SW480 (cell line): ENCODE data around the gene CLINT1.

Source experiments
- DNase-seq: peaks from one replicate; pipeline ENCODE4 v3.0.0-alpha.2; 2016; ENCODE audit warnings: low spot score

The CLINT1 gene

GRCh38 chr5:157820593-157821252 lies 38.2 kb downstream of the CLINT1 start:
- peak; percentile 23 for DNase-seq

GRCh38 chr5:157819502-157820115 lies 39.3 kb downstream of the CLINT1 start:
- DNase-seq = no peak

DNA sequence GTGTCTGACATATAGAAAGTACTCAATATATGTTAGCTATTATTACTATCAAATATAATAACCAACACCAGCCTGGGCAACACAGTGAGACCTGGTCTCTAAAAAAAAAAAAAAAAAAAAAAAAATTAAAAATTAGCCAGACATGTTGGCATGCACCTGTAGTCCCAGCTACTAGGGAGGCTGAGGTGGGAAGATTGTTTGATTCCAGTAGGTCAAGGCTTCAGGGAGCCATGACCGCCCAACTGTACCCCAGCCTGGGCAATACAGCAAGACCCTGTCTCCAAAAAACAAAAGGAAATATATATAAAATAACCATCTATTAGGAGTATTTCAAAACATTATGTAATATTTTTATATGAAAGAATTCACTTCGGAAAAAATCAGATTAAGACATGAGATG lies 40.6 kb downstream of the CLINT1 start:
- no peak for DNase-seq

- DNase-seq = no peak
Observed at GRCh38 chr5:157817928-157818327, 41.0 kb downstream of the CLINT1 start.

GRCh38 chr5:157817387-157817702 lies 41.6 kb downstream of the CLINT1 start:
- DNase-seq = no peak

DNA sequence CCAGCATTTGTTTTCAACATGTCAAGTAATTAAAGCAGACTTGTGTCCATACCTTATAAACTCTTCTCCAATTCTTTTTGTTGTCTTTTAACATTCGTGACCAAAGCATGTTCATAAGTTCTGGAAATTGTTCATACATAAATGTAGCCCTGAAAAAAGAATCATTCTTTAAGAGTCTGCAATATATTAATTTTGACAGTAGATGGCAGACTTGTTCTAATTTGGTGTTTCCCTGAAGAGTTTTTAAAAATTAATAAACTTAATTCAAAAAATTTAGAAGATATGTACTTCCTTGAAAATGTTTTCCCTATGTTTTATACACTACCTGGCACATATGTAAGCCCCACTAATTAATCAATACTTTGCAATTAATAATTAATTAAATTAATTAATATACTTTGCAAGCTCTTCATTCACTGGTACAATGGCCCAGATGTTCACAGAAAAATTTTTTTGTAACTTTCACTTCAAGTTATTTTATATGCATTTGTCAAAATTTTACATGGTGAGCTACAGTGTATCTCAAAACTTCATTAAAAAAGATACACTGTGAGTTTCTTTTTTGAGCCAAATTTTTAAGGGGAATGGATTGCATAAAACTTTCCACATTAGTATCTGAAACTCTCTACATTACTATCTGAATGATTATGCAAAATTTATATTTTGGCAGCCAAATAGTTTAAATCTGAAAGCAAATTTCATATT lies 42.1 kb downstream of the CLINT1 start:
- DNase-seq = peak; percentile 34

- DNase-seq = no peak
Observed at GRCh38 chr5:157812086-157812485, 46.9 kb downstream of the CLINT1 start.

- no peak for DNase-seq
Observed at GRCh38 chr5:157808043-157808442, 50.9 kb downstream of the CLINT1 start.

DNA sequence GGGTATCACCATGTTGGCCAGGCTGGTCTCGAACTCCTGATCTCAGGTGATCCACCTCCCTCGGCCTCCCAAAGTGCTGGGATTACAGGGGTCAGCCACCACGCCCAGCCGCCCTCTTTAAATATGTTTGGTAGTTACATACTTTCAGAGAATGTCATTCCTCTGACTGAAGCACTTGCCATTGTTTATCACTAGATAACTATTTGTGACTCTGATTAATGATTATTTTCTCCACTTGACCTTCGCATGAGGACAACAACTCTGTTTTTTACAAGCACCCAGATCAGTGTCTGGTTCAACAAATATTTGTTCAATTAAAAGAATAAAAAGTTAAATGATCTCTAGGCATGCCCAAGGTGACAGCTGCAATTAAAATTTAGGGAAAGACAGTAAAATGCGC lies 56.2 kb downstream of the CLINT1 start:
- no peak for DNase-seq

GRCh38 chr5:157800137-157800536 lies 58.8 kb downstream of the CLINT1 start:
- no peak for DNase-seq

DNA sequence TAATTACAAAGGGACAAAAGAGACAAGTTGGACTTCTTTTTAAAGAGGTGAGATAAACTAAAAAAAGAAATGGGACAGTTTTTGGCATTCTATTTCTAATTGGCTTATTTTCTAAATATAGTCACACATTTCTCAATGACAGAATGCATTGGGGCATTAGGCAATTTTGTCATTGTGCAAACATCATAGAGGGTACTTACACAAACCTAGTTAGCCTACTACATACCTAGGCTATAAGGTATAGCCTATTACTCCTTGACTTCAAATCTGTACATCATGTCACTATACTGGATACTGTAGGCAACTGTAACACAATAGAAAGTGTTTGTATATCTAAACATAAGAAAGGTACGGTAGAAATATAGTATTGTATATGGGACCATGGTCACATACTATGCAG lies 59.4 kb downstream of the CLINT1 start:
- DNase-seq = no peak

DNA sequence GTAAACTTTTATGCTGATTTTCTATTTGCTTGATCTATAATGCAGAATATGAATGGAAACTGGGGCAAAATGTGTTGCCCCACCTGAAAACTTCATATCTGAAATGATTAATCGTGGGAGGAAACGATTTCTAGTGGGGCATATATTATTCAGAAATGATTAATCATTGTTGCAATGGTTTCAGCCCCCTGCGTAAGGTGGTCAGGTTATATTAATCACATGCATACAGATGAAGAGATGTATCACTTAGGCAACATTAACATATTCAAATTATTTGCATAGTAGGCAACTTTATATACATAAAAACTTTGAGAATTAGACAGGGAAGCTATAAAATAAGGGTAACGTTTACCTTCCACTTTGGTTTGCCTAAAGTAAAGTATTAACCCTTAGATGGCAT lies 65.6 kb downstream of the CLINT1 start:
- no peak for DNase-seq

GRCh38 chr5:157785801-157786200 lies 73.1 kb downstream of the CLINT1 start:
- no peak for DNase-seq

DNA sequence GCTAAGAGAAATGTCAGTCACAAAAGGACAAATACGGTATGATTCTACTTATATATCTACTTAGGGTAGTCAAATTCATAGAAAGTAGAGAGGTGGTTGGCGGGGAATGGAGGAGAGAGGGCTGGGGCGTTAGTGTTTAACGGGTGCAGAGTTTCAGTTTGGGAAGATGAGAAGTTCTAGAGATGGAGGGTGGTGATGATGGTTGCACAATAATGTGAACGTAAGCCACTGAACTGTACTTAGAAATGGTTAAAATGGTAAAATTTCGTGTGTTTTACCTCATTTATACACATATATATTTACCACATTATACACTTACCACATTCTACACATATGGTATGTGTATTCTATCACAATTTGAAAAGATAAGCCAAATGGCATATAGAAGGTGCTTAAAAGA lies 79.7 kb downstream of the CLINT1 start:
- no peak for DNase-seq

DNA sequence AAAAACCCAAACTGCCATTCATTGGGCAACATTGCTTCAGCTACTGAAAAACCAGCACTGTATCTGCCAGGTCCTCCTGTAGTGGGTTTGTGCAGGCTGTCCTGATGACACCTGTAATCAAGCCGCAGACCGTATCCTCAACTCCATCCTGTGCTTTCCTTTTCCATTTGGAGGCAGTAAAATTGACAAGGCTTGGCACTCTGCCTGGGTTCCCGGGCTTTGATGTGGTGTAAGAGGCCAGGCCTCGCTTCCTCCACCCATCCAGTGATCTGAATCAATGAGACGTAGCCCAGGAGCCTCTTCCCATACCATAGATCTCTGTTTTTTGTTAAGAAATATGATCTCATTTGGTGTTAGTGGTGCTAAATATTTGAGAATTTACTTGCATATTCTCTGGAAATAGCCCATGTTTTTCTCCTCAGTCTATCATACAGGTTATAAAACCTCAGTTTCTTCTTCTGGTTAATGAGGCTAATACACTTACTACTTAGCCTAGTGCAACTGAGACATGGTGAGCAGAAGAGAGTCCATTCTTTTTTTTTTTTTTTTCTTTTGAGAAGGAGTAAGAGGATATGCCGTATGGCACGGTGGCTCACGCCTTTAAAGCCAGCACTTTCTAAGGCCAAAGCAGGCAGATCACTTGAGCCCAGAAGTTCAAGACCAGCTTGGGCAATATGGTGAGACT lies 80.7 kb downstream of the CLINT1 start:
- DNase-seq = peak; percentile 99

GRCh38 chr5:157772127-157772526 lies 86.8 kb downstream of the CLINT1 start:
- no peak for DNase-seq

GRCh38 chr5:157770665-157771064 lies 88.3 kb downstream of the CLINT1 start:
- no peak for DNase-seq

- DNase-seq = no peak
Observed at GRCh38 chr5:157767689-157768088, 91.3 kb downstream of the CLINT1 start.

- DNase-seq = no peak
Observed at GRCh38 chr5:157766902-157767301, 92.0 kb downstream of the CLINT1 start.

DNA sequence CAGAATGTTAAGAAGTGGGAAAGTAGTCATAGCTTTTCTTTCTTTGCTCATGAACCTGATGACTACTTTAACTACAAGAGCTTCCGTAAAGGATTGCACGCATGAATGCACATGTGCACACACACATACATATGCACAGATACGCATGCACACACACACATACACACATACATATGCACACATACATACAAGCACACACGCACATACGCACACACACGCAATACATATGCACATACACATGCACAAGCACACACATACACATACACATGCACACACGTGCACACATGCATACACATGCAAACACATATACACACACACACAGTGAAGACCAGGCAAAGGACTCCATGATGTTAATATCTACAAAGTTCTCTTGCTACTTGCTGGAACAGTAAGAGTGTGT lies 92.5 kb downstream of the CLINT1 start:
- no peak for DNase-seq

- no peak for DNase-seq
Observed at GRCh38 chr5:157764531-157764930, 94.4 kb downstream of the CLINT1 start.

DNA sequence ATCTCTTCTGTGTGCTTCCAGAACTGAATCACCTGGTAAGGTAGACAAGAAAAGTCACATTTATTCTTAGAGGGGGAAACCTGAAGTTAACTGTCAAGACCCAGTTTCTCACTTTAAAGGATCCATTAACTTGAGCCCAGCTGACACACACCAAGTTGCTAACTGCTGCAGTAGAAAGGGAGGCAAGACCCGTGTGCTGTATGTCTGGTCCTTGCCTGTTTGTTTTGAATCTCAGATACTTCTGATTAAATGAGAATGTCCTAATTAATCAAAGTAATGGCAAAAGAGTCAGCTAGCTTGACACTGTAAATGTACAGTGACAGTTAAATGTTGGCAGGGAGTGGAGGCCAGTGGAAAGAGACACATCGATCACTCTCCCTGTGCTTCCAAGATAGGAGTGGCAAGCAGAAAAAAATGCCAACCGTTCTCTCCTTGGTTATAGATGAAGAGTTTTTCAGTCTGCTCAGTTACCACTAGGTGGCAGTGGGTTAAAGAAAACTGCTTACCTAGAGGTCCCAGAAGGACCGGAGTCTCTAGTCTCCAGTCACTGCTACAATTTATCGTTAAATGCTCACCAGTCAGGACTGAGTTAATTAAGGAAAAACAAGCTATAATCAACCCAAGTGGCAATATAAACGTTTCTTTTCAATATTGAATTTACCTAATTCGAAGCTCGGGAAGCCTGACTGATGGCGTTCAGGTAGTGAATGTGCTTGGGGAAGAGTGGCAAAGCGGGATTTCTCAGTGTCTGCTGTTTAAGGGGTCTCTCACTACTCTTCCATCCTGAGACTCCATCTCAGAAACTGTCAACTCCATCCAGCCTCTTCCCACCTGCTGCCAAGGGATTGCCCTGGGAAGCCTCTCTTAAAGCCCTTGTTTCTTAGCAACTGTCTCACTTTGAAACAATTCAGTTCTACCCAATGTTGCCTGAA lies 97.0 kb downstream of the CLINT1 start:
- peak; percentile 85 for DNase-seq
